ENCODE measurements around the gene GRK3.

The GRK3 gene

DNA sequence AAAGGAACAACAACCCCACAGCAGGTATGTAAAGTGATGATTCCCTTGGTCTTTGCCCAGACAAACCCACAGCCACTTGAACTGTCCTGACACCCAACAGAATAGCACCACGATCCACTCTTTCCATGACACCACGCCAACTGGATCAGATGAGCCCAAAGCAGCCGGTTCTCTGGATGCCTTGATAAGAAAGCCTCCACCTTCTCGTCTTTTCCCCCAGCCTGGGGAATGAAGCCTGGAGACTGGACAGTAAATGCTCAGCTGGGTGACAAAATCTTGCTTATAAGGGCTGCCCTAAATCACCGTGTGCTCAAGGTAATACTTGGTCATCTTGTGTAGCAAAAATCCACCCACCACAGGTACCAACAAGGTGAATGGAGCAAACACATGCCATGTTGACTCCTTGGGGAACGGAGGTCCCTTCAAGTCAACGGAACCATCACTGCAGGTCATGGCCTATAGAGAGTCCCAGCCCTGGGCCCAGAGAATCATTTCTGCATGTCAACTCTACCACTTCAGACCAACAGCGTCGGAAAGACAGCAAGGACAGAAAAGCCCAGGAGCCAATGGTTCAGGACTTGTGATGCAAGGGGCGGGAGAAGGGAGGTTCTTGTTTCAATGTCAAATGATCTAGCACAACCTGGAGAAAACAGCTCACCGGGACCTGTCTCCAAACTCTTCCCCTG is 175.3 kb downstream of the GRK3 start:
- no peak for TF ChIP-seq POLR2AphosphoS5 (IDR thresholded peaks at IDR 0.05; ENCODE audit: low read depth)
- TF ChIP-seq, protein P1, sequence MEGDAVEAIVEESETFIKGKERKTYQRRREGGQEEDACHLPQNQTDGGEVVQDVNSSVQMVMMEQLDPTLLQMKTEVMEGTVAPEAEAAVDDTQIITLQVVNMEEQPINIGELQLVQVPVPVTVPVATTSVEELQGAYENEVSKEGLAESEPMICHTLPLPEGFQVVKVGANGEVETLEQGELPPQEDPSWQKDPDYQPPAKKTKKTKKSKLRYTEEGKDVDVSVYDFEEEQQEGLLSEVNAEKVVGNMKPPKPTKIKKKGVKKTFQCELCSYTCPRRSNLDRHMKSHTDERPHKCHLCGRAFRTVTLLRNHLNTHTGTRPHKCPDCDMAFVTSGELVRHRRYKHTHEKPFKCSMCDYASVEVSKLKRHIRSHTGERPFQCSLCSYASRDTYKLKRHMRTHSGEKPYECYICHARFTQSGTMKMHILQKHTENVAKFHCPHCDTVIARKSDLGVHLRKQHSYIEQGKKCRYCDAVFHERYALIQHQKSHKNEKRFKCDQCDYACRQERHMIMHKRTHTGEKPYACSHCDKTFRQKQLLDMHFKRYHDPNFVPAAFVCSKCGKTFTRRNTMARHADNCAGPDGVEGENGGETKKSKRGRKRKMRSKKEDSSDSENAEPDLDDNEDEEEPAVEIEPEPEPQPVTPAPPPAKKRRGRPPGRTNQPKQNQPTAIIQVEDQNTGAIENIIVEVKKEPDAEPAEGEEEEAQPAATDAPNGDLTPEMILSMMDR (IDR thresholded peaks at IDR 0.05; ENCODE audit: insufficient read depth, low read length) = no peak
- no peak for TF ChIP-seq SPI1 (IDR thresholded peaks at IDR 0.05; ENCODE audit: borderline replicate concordance, low read depth)
- no peak for TF ChIP-seq GABPA (IDR thresholded peaks at IDR 0.05; ENCODE audit: low read depth)
- TF ChIP-seq, protein P2, sequence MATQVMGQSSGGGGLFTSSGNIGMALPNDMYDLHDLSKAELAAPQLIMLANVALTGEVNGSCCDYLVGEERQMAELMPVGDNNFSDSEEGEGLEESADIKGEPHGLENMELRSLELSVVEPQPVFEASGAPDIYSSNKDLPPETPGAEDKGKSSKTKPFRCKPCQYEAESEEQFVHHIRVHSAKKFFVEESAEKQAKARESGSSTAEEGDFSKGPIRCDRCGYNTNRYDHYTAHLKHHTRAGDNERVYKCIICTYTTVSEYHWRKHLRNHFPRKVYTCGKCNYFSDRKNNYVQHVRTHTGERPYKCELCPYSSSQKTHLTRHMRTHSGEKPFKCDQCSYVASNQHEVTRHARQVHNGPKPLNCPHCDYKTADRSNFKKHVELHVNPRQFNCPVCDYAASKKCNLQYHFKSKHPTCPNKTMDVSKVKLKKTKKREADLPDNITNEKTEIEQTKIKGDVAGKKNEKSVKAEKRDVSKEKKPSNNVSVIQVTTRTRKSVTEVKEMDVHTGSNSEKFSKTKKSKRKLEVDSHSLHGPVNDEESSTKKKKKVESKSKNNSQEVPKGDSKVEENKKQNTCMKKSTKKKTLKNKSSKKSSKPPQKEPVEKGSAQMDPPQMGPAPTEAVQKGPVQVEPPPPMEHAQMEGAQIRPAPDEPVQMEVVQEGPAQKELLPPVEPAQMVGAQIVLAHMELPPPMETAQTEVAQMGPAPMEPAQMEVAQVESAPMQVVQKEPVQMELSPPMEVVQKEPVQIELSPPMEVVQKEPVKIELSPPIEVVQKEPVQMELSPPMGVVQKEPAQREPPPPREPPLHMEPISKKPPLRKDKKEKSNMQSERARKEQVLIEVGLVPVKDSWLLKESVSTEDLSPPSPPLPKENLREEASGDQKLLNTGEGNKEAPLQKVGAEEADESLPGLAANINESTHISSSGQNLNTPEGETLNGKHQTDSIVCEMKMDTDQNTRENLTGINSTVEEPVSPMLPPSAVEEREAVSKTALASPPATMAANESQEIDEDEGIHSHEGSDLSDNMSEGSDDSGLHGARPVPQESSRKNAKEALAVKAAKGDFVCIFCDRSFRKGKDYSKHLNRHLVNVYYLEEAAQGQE (IDR thresholded peaks at IDR 0.05; ENCODE audit: insufficient replicate concordance, low read depth) = no peak
- Histone ChIP-seq H3K27ac (replicated peaks) (no peak overlapping the region), H3K4me3 (replicated peaks; ENCODE audit: insufficient read depth, low read length) (no peak overlapping the region), H3K27me3 (ENCODE audit: insufficient read depth, poor library complexity, severe bottlenecking) (no peaks in the 10 kb centered on the region)
- no peak for DNase-seq (ENCODE audit: low read depth in 1 of 2, low spot score in 1 of 2)

GRCh38 chr22:25741692-25742626 is 177.5 kb downstream of the GRK3 start, which contains the start of gene MYO18B:
MYO18B (plus strand) TSS chr22:25742188; CDS start chr22:25761093, 18,905 bp downstream.
- Histone ChIP-seq H3K27me3 (ENCODE audit: insufficient read depth, poor library complexity, severe bottlenecking) (no peaks in the 10 kb centered on the region), H3K4me3 (replicated peaks; ENCODE audit: insufficient read depth, low read length) (no peak within 1 kb of the TSS), H3K27ac (replicated peaks) (no peak within 1 kb of the TSS)
- no peak for DNase-seq (ENCODE audit: low read depth in 1 of 2, low spot score in 1 of 2)
- TF ChIP-seq SPI1 (IDR thresholded peaks at IDR 0.05; ENCODE audit: borderline replicate concordance, low read depth) = no peak
- no peak for TF ChIP-seq POLR2AphosphoS5 (IDR thresholded peaks at IDR 0.05; ENCODE audit: low read depth)
- TF ChIP-seq, protein P2 (IDR thresholded peaks at IDR 0.05; ENCODE audit: insufficient replicate concordance, low read depth) = no peak
- TF ChIP-seq GABPA (IDR thresholded peaks at IDR 0.05; ENCODE audit: low read depth) = no peak
- TF ChIP-seq, protein P1 (IDR thresholded peaks at IDR 0.05; ENCODE audit: insufficient read depth, low read length) = no peak

- Histone ChIP-seq H3K27ac (replicated peaks) (no peak overlapping the region), H3K4me3 (replicated peaks; ENCODE audit: insufficient read depth, low read length) (no peak overlapping the region), H3K27me3 (ENCODE audit: insufficient read depth, poor library complexity, severe bottlenecking) (no peaks in the 10 kb centered on the region)
- TF ChIP-seq GABPA (IDR thresholded peaks at IDR 0.05; ENCODE audit: low read depth) (no peak), POLR2AphosphoS5 (IDR thresholded peaks at IDR 0.05; ENCODE audit: low read depth) (no peak), SPI1 (IDR thresholded peaks at IDR 0.05; ENCODE audit: borderline replicate concordance, low read depth) (no peak)
- TF ChIP-seq, protein P1 (IDR thresholded peaks at IDR 0.05; ENCODE audit: insufficient read depth, low read length) = no peak
- TF ChIP-seq, protein P2 (IDR thresholded peaks at IDR 0.05; ENCODE audit: insufficient replicate concordance, low read depth) = no peak
- no peak for DNase-seq (ENCODE audit: low read depth in 1 of 2, low spot score in 1 of 2)
These were observed 178.6 kb downstream of the GRK3 start for GRCh38 chr22:25742918-25743708.
